SU-DHL-6 (cell line): Measurements from ENCODE around the gene KIAA0586.

Source experiments
- CTCF ChIP-seq: fragments of 200-600 bp; sonication (generic); IDR thresholded peaks from one replicate; pipeline ENCODE4 v1.5.1; 2017; ENCODE audit warnings: antibody characterized with exemption, mild to moderate bottlenecking, low read length, moderate library complexity; ENCODE audit not compliant: insufficient read depth, poor library complexity, severe bottlenecking
- EZH2phosphoT487 ChIP-seq: fragments of 200-600 bp; sonication (generic), shearing (Covaris generic); conservative IDR thresholded peaks from 2 replicates; pipeline ENCODE4 v1.6.1; 2018; ENCODE audit warnings: mild to moderate bottlenecking, antibody characterized with exemption, low read length, moderate library complexity, mixed read lengths

- TF ChIP-seq CTCF (no peak), EZH2phosphoT487 (no peak)
These were observed 159.8 kb downstream of the KIAA0586 start for GRCh38 chr14:58587271-58587670.
